Mesenteric fat pad (tissue), 1 donor: ENCODE data around the gene CFAP100. TPM values are rescaled to one million over a fixed set of nuclear protein-coding genes. Genes with fewer than 3 reads are reported as not detected.

Source experiments
- DNase-seq: peaks from one replicate; pipeline ENCODE4 v3.0.0-alpha.2; 2020; ENCODE audit warnings: low spot score
- total RNA-seq: library from RNA; stranded (reverse); fragmentation: NEBNext Ultra II Directional; extraction: Animal tissue kit (Norgen Biotek cat#: 25700); gene quantifications from one replicate; pipeline ENCODE4 v1.2.1, GENCODE V29; 2021
- donor health status: DM: yes; HTN: yes; CAD: no.

The CFAP100 gene
- total RNA-seq, 1 donor from 2014 or later = not detected

DNA sequence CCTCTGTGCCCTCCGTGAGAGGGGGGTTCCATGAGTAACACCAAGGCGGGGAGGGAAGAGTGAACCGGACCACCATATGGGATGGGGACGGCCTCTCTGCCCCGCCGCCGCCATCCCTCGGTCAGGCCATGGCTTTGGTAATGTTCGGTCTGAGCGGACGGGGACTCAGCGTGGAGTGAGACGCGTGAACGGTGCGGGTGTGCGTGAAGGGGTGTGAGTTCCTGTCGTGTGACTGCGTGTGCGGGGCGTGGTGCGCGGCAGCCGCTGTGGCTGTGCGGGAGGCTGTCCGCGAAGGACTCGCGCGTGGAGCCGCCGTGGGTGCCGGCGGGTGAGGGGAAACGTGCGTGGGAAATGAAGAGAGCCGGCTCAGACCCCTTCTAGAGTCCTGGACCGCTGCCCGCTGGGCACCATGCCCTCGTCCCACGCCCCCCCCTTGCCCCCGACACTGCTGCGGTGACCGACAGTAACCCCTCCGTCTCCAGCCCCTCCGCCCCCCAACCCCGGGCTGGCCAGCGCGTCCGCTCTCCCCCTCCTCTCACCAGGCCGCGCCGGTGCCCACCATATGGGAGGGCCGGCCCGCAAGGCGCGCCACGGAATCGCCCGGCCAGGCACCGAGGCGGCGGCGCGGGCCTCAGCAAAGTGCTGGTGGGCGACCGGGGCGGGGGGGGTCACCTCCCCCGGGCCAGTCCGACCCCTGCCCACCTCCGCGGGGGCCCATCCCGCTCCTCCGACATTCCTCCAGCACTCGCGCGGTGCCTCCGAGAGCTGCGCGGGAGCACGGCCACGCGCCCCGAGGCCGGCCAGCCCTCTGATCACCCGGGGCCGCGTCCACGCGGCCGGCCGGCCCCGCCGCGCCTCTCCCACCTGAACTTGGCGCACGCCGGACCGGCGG lies 38.1 kb upstream of the CFAP100 start:
- DNase-seq = no peak

DNA sequence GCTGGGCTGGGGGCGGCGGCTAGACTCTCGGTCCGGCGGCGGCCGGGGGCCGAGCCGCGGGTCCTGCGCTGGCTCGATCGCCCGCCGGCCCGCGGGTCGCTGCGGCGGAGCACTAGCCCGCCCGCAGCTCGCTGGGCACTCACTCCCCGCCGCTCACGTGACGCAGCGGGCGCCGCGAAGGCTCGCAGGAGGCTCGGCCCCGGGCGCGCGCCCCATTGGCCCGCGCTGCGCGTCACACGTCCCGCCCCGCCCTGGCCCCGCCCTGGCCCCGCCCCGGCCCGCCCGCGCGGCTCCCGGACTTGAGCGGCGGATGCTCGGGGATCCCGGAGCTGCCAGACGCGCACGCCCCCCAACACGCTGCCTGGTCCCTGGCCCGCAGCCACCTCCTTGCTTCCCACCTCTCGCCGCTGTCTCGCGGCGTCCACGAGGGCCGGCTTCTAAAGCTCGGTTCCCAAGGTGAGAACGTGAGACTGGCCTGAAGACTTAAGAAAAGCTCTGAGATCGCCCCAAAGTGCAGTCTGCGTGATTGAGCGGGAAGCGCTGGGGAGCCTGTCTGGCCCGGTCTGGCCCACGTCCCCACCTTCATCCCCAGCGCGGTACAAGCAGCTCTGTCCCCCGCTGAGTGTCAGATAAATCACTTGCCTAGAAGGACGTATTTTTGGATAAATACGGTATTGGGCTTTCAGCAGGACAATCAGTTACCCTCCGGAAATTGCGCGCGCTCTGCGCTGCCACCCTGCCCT lies 37.2 kb upstream of the CFAP100 start, which contains the start of gene KLF15:
Gene KLF15 (minus strand): TSS at position 114 of the 743 bp plus-strand sequence. CDS start 4,486 bp downstream, outside the sequence.
- DNase-seq = peak; percentile 96

DNA sequence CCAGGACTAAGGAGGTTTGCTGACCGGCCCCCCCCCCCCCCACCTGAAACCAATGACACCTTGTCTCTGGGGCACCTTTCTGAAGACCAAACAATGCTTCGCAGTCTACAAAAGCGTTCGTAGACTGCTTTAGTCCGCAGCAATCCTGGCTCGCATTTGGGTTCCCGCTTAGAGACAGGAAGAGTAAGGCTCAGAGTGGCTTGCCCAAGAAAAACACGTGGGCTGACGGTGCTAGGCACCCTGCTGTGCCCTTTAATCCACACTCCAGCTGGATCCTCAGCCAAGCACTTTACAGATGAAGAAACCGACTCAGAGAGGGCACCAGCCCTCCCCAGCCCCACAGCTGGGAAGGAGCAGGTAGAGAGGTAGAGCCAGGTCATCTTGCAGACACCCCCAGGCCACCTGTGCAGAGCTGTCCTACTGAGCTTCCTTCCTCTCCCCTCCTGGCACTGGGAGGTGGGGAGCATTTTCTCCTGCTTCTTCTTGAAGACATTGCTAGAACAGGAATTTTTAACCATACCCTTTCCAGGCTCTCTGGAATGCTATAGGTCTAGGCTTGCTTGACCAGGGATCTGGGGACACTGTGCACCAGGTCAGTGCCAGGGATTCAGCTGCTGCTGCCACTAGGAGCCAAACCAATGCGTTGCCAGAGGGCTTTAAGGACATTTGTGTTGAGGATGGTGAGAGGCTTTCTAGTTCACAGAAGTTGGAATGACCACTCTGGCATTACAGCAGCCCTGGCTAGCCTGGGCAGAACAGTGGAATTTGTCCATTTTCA lies 36.5 kb upstream of the CFAP100 start:
- DNase-seq = no peak

- no peak for DNase-seq
Measured at GRCh38 chr3:126358816-126359181, 35.9 kb upstream of the CFAP100 start.

- DNase-seq = no peak
Measured at GRCh38 chr3:126360046-126360713, 34.5 kb upstream of the CFAP100 start.

- no peak for DNase-seq
Measured at GRCh38 chr3:126360714-126361060, 34.0 kb upstream of the CFAP100 start.

GRCh38 chr3:126361211-126361610 lies 33.5 kb upstream of the CFAP100 start:
- no peak for DNase-seq

DNA sequence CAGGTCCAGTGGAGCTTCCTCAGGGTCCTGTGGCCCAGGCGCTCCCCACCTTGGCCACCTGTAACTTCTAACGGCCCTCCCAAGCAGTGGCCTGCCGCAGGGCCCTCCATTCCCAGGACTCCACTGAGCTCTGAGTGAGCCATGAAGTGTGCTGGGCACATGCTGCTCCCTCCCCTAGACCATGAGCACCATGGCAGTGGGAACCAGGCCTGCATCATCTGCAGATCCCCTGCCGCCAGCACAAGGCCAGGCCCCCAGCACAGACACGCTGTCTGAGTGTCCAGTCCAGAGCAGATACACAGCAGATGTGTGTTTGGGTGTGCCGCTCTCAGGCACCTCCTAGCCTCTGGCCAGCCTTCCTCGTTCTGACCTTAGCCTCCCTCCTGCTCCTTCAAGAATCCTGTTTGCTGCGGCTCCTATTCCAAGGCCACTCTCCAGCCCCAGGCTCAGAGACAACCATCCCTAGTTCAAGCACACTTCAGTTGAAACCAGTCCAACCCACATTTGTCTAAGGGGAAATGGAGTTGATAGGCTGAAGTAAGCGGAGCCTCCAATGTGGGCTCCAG lies 30.5 kb upstream of the CFAP100 start:
- no peak for DNase-seq

DNA sequence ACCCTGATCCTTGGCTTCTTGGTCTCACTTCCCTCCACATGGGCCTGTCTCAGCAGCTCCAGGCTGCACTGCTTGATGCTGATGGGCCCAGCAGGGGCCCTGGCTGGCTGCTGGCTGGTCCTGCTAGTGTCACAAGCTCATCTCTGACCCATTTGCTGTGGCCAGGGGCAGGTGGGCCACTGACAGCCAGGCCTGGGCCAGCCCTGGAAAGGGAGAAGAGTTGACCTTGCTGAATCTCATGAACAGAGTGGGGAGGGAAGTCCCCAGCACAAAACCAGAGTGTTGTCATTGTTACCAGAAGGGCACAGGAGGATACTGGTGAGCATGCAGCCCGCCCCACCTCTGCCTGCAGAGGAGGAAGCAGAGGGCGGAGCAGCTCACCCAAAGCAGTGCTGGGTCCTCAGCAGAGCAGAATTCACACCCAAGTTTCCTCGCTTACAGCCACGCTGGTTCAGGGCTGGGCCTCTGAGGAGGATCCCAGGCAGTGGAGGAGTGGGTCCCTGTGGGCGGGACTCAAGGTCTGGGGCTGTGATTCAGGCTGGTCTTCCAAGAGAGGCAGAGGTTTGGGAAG lies 29.9 kb upstream of the CFAP100 start:
- no peak for DNase-seq

DNA sequence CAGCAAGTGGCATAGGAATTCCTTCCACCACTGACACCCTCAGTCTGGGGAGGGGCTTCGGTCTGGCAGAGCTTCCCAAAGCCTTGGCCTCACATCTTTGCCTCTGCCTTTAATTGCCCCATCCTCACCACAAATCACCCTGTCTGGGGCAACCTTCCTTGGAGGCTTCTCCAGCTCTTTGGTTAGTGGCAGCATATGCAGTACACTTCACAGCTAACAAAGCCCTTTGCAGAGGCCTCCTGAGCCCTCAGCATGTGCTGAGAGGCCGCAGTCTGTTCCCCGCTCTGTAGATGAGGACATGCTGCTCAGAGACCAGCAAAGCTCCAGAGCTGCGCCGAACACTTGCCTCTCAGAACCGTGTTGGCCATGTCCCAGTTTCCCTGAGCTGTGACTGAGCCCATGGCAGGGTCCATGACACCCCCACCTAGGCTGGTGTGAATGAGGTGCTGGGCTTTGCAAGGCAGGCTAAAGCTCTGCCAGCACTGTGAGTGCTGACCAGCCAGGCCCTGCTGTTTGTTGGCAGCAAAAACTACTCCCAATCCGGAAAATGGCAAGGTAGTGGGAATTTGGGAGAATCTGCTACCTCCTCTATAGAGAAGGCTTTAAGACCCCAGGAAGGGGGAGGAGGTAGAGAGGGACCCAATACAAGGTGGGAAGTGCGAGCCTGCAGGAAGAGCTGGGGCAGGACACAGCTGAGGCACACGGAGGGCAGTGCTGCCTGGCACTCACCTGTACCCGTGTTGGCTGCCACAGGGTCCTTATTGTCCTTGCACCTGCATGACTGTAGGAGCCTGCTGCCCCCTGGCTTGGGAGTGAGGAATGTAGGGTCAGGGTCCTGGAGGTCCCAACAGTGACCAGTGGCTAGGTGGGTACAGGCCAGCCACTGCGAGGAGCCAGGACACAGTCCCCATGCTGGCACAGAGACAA lies 29.1 kb upstream of the CFAP100 start:
- no peak for DNase-seq

DNA sequence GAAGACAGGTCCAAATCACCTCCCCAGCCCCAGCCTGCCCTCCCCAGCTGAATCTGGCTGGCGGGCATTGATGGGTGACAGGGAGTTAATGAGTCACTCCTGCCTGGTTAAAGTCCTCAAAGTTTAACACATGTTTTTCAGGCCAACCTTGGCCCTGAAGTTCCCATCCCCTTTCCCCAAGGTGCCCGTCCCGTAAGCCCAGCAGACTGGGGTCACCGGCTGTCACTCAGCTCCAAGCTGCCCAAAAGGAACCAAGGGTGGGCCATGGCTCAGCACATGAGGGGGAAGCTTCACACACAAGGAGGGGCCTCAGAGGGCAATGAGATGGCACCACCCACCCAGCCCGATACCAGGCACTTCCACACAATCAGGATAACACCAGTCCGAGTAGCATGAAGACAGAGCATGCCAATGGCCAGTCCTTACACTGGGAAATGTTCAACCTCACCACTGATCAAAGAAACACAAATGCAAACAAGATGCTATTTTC lies 27.3 kb upstream of the CFAP100 start:
- DNase-seq = no peak

- no peak for DNase-seq
Measured at GRCh38 chr3:126369490-126369889, 25.2 kb upstream of the CFAP100 start.

DNA sequence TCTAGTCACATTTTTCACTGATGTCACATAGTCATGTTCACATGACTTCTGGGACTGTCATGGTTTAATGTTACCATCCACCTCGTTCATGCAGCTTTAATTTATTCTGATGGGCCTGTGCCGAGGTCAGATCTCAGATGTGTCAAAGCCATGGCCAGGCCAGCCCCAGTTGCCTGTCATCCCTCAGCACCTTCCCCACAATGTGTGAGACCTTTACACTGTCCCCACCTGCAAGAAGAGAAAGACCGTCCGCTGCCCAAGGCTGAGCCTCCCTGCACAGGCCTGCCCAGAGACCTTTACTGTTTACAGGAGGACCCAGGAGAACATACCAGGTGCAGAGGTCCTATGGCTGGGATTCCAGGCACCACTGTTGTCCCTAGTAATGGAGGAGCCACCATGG lies 24.7 kb upstream of the CFAP100 start:
- DNase-seq = no peak

DNA sequence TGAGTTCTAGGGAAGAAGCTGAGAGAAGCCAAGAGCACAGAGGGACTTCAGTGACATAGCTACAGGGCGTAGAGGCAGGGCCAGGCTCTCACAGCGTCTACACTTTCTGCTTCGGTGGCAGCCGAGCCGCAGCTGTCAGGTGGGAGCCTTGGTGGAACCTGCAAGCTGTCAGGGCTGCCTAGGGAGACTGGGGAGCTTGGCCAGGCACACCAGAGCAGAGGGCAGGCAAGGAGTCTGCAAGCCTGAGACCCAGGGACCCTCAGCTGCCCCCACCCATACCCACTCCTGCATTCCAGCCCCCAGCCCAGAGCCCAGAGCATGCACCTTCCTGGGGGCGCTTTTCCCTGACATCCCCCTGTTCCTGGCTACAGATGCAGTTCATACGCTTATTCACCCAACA lies 24.1 kb upstream of the CFAP100 start:
- DNase-seq = no peak

DNA sequence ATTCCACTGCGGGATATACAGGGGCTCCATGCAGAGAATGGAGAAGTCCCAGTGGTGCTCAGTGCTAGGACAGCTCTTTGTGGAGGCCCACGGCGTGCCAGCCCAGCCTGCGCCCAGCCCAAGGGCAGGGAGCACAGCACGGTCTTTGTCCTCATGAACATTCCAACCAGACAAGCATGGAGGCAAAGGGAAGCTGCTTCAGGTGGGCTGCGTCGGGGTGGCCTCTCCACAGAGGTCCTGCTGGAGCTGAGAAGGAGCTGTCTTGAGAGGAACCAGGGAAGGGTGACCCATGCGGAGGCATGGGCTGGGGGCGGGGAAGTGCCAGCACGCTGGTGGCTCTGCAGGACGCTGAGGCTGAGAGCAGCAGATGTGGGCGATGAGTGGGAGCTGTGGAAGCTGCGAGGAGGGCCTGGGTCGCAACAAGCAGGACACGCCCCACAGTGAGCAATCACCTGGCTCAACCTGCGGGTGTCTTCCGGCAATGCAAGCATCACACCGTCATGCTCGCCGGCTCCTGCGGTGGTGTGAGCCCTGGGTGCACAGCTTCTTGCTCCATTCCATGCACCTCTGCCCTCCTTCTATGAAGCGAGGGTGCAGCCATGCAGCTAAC lies 23.5 kb upstream of the CFAP100 start:
- no peak for DNase-seq

DNA sequence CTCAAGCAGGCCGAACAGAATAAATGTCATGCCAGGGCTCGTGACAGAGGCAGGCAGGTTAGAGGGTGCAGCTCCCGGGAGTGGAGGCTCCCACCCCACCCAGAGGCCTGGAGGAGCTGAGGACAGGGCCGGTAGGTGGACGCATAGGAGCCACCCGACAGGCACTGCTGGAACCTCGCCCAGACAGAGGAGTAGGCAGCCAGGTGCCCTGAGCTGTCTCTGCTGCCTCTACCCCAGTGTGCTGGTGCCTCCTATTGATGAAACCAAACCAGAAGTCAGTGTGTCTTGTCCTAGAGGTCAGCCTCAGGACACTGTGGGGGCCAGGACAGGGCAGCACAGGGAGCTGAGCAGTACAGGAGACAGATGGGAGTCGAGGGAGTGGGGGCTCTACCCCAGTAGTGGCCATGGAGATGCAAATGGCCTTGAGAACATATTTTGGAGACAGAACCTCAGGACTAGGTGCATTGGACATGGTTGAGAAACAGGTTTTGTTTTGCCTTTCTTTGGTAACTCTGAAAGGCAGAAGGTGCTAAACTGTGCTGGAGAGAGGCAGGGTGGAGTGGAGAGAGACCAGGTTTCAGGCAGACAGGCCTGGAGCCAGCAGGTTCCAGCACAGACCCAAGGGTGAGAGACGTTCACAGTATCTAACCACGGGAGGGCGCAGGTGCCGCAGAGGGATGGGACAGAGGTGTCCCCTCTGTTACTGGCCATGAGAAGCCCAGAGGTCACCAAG lies 22.1 kb upstream of the CFAP100 start:
- DNase-seq = no peak

DNA sequence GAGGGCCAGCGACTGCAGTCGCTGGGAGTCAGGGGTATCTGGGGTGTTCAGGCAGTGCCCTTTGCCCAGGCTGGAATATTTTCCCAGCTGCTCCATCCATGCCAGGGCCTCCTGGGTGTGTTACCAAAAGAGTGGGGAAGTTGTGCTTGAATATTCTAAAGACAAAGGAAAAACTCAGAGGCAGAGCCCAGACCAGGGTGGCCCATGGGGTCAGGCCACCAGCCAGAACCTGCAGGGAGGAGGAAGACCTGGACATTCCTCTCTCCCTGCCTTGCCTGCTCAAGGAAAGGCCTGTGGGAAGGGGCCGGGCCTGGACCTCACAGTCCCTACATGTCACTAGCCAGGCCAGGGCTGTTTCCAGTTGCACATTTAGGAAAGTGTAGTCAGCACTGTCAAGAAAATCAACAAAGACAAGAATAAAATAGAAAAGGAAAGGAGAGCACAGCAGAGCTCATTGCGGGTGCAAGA lies 21.5 kb upstream of the CFAP100 start:
- no peak for DNase-seq
